GM23338 (cell line): ENCODE data around the gene SCGB3A1. TPM values are rescaled to one million over a fixed set of nuclear protein-coding genes. Genes with fewer than 3 reads are reported as not detected.

Experiments
- ATAC-seq: fragments of 200-7000 bp; cut with Tn5 transposase; 3 replicates; pipeline ENCODE4 v1.9.1; 2020
- DNase-seq: peaks from one replicate; pipeline ENCODE4 v3.0.0-alpha.2; 2015; ENCODE audit warnings: low spot score
- H2AFZ ChIP-seq: fragments of 200-600 bp; sonication (generic); 2 replicates; pipeline ENCODE4 v1.8.0; 2016; ENCODE audit warnings: antibody characterized with exemption, mild to moderate bottlenecking, moderate library complexity
- H3F3A ChIP-seq: fragments of 200-600 bp; sonication (generic); replicated peaks from 2 replicates; pipeline ENCODE4 v1.8.0; 2017; ENCODE audit warnings: antibody characterized with exemption, mixed run types, low read depth
- H3K27ac ChIP-seq: fragments of 200-600 bp; sonication (generic); 2 replicates; pipeline ENCODE4 v1.6.1; 2016; ENCODE audit warnings: low read depth
- H3K27me3 ChIP-seq: fragments of 200-600 bp; sonication (generic); 2 replicates; pipeline ENCODE4 v1.8.0; 2016; ENCODE audit warnings: mild to moderate bottlenecking, mixed run types, moderate library complexity; ENCODE audit not compliant: insufficient read depth
- H3K36me3 ChIP-seq: fragments of 200-600 bp; sonication (generic); 2 replicates; pipeline ENCODE4 v1.8.0; 2016; ENCODE audit warnings: mild to moderate bottlenecking; ENCODE audit not compliant: insufficient read depth
- H3K4me1 ChIP-seq: fragments of 200-600 bp; sonication (generic); 2 replicates; pipeline ENCODE4 v1.8.0; 2016; ENCODE audit warnings: mild to moderate bottlenecking, moderate library complexity; ENCODE audit not compliant: insufficient read depth
- H3K4me2 ChIP-seq: fragments of 200-600 bp; sonication (generic); 2 replicates; pipeline ENCODE4 v1.7.1; 2017; ENCODE audit warnings: mixed run types
- H3K4me3 ChIP-seq: fragments of 200-600 bp; sonication (generic); 2 replicates; pipeline ENCODE4 v1.6.1; 2016; ENCODE audit warnings: mixed run types
- H3K79me2 ChIP-seq: fragments of 200-600 bp; sonication (generic); replicated peaks from 2 replicates; pipeline ENCODE4 v1.8.0; 2017; ENCODE audit warnings: mild to moderate bottlenecking; ENCODE audit not compliant: insufficient read depth
- H3K9me2 ChIP-seq: fragments of 200-600 bp; sonication (generic); 2 replicates; pipeline ENCODE4 v1.8.0; 2017; ENCODE audit not compliant: insufficient read depth
- H4K20me1 ChIP-seq: fragments of 200-600 bp; sonication (generic); replicated peaks from 2 replicates; pipeline ENCODE4 v1.8.0; 2017; ENCODE audit warnings: mild to moderate bottlenecking; ENCODE audit not compliant: insufficient read depth
- H3K27ac Mint-ChIP-seq: 2 replicates; pipeline ENCODE4 v1.8.0; 2020; ENCODE audit warnings: inconsistent platforms, mild to moderate bottlenecking, moderate library complexity, mixed read lengths
- H3K27me3 Mint-ChIP-seq: 3 replicates; pipeline ENCODE4 v1.8.0; 2022; ENCODE audit warnings: low read depth, mild to moderate bottlenecking, moderate library complexity, mixed read lengths, inconsistent platforms; ENCODE audit not compliant: insufficient read depth, poor library complexity
- H3K36me3 Mint-ChIP-seq: 3 replicates; pipeline ENCODE4 v1.8.0; 2021; ENCODE audit warnings: low read depth, mild to moderate bottlenecking, inconsistent platforms, moderate library complexity, mixed read lengths
- H3K4me1 Mint-ChIP-seq: 3 replicates; pipeline ENCODE4 v1.8.0; 2020; ENCODE audit warnings: mild to moderate bottlenecking, inconsistent platforms, mixed read lengths
- H3K4me3 Mint-ChIP-seq: 3 replicates; pipeline ENCODE4 v1.8.0; 2021; ENCODE audit warnings: moderate library complexity, mild to moderate bottlenecking, inconsistent platforms, mixed read lengths
- H3K9me3 Mint-ChIP-seq: 3 replicates; pipeline ENCODE4 v1.8.0; 2020; ENCODE audit warnings: moderate library complexity, mild to moderate bottlenecking, inconsistent platforms, mixed read lengths
- CTCF ChIP-seq, 2 experiments: fragments of 200-600 bp in 1 of 2; sonication (generic) in 1 of 2; conservative IDR thresholded peaks; 2 replicates each; pipeline versions ENCODE4 v1.5.1 to v1.6.1; 2016 to 2017; ENCODE audit warnings: antibody characterized with exemption in 2 of 2, low read depth in 2 of 2, mild to moderate bottlenecking in 2 of 2, moderate library complexity in 1 of 2
- NANOG ChIP-seq: IDR thresholded peaks from 2 replicates; pipeline ENCODE4 v1.6.1; 2016; ENCODE audit warnings: antibody characterized with exemption, borderline replicate concordance
- STAT1 ChIP-seq: IDR thresholded peaks from one replicate; pipeline ENCODE4 v1.6.1; 2016; ENCODE audit warnings: antibody characterized with exemption; ENCODE audit not compliant: unreplicated experiment
- ZNF462 ChIP-seq: fragments of 250-450 bp; sonication (Bioruptor Pico); IDR thresholded peaks from 2 replicates; pipeline ENCODE4 v1.5.0; 2020; ENCODE audit warnings: mild to moderate bottlenecking, moderate library complexity
- polyA plus RNA-seq: library from polyadenylated mRNA; unstranded; fragments of >200 nt; fragmentation: Nextera tagmentation; extraction: Ambion mirVana; gene quantifications from 2 replicates; pipeline ENCODE4 v1.2.1, GENCODE V29; 2016
- total RNA-seq: library from RNA; depleted of rRNA; stranded (reverse); fragments of >200 nt; shearing (Covaris generic); gene quantifications from 2 replicates; pipeline ENCODE4 v1.2.3, GENCODE V29; 2014

The SCGB3A1 gene
- total and polyA plus RNA-seq, 2 experiments from 2014 or later, result not detected

GRCh38 chr5:180607861-180608571 lies 16.7 kb upstream of the SCGB3A1 start:
- Histone ChIP-seq H3K27ac (no peak overlapping the region), H3K79me2 (no peaks in the 10 kb centered on the region), H3K27me3 (no peaks in the 10 kb centered on the region), H3F3A (no peaks in the 10 kb centered on the region), H3K36me3 (no peaks in the 10 kb centered on the region), H3K9me2 (no peaks in the 10 kb centered on the region), H3K4me1 (no peaks in the 10 kb centered on the region), H3K4me2 (no peak overlapping the region), H3K4me3 (no peak overlapping the region), H2AFZ (no peak overlapping the region), H4K20me1 (no peaks in the 10 kb centered on the region)
- Mint-ChIP-seq H3K27me3 (peaks cover 10% of the 10 kb centered on the region), H3K4me1 (peaks cover 5% of the 10 kb centered on the region; the same call in 1 of the 3 replicates), H3K9me3 (no peaks in the 10 kb centered on the region), H3K36me3 (no peaks in the 10 kb centered on the region), H3K27ac (no peak overlapping the region; the same call in 1 of the 2 replicates), H3K4me3 (no peak overlapping the region)
- no peak for ATAC-seq
- DNase-seq, result no peak
- TF ChIP-seq NANOG (no peak), ZNF462 (CRISPR knock-in tag) (no peak), STAT1 (no peak), CTCF (conservative IDR thresholded peaks at IDR 0.05; ENCODE audit: low read depth in 2 of 2) (no peak)
